Non-pigmented ciliary epithelial cell (primary cell): ENCODE results near the gene LCP2.

Experiments used
- DNase-seq: peaks from one replicate; pipeline ENCODE4 v3.0.0-alpha.2; 2010; ENCODE audit warnings: low read depth

Gene LCP2

GRCh38 chr5:170296036-170296934, 1.3 kb downstream of the LCP2 start:
- DNase-seq: no peak

DNA sequence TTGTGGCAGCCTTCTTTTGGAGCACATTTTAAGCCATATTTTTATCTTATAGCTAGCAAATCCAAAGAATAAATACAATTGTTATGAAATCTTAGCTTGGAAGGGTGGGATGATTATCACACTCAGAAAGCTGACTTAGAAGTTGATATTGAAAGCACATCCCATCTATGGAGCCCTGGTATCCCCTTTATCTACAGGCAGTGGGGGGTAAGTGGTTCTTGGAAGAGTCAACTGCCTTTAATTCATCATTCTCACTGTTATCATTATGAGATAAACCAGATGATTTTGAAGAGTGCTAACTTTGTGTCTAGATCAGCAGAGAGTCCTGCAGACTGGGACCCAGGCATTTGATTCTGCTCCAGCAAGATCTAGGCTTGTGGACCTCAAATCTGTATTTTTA, 3.0 kb downstream of the LCP2 start:
- no peak for DNase-seq

GRCh38 chr5:170294057-170294456, 3.5 kb downstream of the LCP2 start:
- DNase-seq: no peak

DNA sequence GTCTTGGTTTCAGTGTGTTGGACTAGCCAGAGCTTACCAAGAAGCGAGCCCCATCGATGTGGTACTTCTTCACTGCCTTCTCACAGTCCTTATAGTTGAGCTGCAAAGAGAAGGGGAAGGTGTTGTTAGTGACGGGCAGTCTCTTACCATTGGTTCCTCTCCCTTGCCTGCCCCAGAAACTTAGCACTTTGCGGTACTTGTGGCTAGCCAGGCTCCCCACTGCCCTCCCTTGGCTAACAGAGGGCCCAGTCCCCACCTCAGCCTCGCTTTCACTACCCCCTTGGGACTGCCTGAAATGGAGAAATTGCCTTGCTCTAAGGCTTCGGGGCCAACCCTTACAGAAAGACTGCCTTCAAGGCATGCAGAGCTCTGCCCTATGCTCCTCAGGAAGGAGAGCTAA, 4.3 kb downstream of the LCP2 start:
- DNase-seq: no peak

DNA sequence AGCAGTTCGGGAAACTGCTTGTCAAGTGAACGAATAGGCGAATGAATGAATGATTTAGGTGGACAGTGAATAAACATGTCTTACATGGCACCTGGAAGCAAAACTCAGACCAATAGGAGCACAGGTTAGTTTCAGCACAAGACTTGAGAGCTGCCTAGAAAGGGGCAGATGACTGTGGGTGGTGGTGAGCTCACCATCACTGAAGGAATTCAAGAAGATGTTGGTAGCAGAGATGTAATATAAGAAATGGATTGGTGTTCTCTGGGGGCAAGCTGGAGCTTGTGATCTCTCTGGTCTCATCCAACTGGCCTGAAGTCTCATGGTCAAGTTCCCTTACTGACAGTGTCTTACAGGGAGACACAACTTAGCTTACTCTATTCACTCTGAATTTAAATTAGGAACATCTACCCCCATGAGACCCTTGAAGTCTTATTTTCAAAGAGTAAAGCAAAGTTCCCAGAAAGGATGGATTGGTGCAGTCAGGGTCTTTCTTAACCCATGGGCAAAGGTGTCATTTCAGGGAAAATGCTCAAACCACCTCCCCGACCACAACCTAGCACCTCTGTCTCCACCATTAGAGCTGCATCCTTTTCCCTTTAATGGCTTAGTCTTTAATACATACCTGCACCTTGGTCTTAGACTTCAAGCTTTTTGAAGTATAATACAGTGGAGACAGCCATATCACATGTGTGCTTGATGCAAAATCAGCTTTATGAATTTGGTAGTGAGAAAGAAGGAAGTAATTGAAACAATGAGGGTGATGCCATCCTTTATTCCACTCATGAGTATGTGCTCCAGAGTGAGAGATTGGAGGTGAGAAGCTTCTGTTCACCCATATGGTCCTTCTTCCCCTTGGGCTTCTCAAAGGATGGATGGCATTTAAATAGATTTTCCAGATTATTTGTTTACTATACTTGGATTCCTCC, 5.1 kb downstream of the LCP2 start:
- DNase-seq: no peak

DNA sequence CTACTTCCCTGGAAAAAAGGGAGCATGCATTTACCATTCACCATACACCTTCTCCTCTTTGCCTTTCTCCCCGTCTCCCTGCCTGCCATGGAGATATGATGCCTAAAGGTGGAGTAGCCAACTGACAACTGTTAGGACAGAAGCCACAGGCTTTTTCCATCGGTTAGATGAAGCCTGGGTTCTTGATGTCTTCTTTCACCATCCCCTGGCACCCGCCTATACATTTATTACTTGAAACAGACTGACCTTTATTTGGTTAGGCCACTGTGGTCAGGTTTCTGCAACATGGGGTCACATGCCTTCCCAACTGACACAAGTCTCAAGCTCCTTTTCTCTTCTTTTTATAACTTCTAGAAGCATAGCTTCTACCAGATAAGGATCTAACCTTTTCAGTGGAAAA, 7.1 kb downstream of the LCP2 start:
- no peak for DNase-seq

- DNase-seq: no peak
Measured at GRCh38 chr5:170289764-170290163, 7.8 kb downstream of the LCP2 start.

- no peak for DNase-seq
Measured at GRCh38 chr5:170289121-170289520, 8.5 kb downstream of the LCP2 start.

DNA sequence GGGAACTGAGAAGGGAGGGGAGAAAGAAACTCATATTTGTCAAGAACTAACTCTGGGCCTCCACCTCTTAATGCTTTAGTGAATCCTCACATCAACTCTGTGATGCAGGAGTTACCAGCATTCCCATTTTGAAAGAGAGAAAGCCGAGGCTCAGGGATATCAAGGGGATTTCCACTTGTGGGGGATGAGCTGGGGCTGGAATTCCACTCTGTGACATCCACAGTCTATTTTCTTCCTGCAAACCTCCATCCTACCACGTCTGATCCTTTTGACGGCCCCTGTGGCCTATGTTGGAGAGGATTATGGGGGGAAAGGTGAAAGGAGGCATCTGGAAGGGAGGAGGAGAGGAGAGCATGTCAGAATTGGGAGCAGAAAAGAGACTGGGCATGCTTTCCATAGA, 9.0 kb downstream of the LCP2 start:
- no peak for DNase-seq

DNA sequence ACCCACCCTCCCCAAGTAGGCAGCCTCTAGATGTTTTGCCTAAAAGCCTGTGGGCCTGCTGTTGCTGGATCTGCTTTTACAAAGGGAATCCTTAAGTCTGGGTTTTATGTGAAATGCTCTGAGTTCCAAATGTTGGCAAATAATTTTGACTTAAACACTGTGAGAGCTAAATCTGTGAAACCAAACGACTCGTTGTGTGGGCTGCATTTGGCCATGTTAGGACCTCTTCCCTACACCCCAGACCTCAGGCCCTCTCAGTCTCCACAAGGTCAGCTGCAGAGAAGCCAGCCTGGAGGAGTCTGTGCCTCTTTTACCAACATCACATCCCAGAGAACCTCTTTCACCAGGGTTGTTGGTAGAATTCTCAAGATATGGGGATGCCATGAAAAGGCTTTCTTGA, 9.4 kb downstream of the LCP2 start:
- DNase-seq: no peak

GRCh38 chr5:170287532-170287931, 10.0 kb downstream of the LCP2 start:
- DNase-seq: no peak

DNA sequence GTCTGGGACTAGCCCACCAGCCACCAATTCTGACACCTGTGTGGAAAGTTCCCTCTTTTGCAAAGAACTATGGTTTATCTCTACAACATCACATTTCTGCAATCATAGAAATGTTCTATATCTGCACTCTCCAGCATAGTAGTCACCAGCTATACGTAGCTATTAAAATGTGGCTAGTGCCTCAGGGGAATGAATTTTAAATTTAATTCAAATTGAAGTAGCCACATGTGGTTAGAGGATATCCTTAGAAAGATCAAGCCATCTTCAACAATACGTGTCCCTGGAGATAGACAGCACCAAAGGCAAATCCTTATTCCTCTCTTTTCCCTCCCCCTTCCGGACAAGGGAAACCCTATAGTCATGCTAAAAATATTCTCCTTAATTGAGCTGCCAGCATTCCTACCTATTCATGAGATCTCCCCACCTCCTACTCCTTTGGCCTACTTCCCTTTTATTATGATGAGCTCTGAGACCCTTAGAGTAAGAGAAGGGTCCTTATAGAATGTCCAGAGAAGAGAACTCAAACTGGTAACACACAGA, 11.1 kb downstream of the LCP2 start:
- DNase-seq: no peak

GRCh38 chr5:170285181-170285580, 12.4 kb downstream of the LCP2 start:
- no peak for DNase-seq

DNA sequence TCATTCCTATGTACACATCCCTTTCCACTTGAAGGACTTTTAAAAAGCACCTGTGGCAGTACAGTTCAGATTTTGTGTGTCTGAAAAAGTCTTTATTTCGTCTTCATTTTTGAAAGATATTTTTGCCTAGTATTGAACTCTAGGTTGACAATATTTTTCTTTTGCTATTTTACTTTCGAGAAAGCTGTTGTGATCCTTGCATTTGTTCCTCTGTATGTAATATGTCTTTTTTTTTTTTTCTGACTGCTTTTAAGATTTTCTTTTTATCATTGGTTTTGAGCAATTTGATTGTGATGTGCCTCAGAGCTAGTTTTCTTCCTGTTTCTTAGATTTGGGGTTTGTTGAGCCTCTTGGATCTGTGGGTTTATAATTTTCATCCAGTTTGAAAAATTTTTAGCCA, 13.3 kb downstream of the LCP2 start:
- DNase-seq: no peak

GRCh38 chr5:170283296-170283695, 14.3 kb downstream of the LCP2 start:
- DNase-seq: no peak

DNA sequence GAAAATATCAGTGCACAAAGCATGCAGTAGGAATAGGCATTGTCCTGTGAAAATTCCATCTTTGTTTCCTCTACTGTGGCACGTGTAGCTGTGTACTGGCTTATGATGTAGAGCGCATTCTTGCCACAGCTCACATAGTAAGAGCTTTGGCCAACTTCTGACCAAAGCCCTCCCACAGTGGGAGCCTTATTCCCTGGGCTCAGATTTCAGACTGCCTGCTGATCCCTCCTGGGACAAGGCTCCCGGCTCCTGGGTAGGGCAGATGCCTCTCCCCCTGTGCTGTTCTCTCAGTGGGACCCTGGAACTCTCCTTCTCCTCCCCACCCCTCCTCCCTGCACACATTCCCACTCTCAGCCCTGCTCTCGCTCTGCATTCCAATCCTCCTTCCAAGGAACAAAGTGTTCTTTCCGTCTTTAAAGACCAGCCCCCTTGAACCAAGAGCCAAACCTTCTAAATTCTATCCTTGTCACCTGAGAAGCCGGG, 17.5 kb downstream of the LCP2 start:
- no peak for DNase-seq

GRCh38 chr5:170279459-170279817, 18.1 kb downstream of the LCP2 start:
- no peak for DNase-seq

GRCh38 chr5:170278611-170279458, 18.7 kb downstream of the LCP2 start:
- DNase-seq: no peak

DNA sequence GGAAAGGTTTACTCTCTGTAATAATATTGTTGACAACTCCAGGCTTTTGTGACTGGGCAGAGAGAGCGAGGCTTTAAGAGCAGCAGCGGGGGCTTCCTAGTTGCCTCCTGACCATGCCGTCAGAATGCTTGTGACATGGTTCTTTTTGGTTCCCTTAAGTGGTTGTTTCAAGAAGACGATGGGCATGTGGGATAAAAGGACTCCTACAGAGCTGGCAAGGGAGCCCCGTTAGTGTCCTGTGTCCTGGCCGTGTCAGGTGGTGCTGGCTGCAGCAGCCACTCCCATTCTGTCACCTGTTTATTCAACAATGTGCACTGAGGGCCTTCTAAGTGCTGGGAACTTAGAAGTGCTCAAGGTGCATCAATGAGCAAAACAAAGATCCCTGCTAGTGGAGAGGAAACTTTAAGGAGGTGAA, 19.7 kb downstream of the LCP2 start:
- no peak for DNase-seq

GRCh38 chr5:170276140-170276539, 21.4 kb downstream of the LCP2 start:
- DNase-seq: no peak

GRCh38 chr5:170275376-170275994, 22.1 kb downstream of the LCP2 start:
- no peak for DNase-seq
